GM19023 (cell line): ENCODE results near the gene ITGA3.

Experiments
- ATAC-seq: cut with Tn5 transposase; IDR thresholded peaks from one replicate; pipeline ENCODE4 v1.9.1; 2021; ENCODE audit warnings: mild to moderate bottlenecking, moderate library complexity; ENCODE audit not compliant: unreplicated experiment

Gene ITGA3

GRCh38 chr17:50055426-50056216 lies at the start of gene ITGA3:
ITGA3 (plus strand) TSS chr17:50056110; CDS start chr17:50056440, 330 bp downstream.
- peak; percentile 31 for ATAC-seq

GRCh38 chr17:50009282-50009681 lies 46.6 kb upstream of the ITGA3 start:
- ATAC-seq, result no peak

- ATAC-seq, result no peak
Observed at GRCh38 chr17:50013079-50013478, 42.8 kb upstream of the ITGA3 start.

GRCh38 chr17:50014471-50015088 lies 41.3 kb upstream of the ITGA3 start:
- no peak for ATAC-seq

- ATAC-seq, result no peak
Observed at GRCh38 chr17:50015146-50015545, 40.8 kb upstream of the ITGA3 start.

- no peak for ATAC-seq
Observed at GRCh38 chr17:50018909-50019308, 37.0 kb upstream of the ITGA3 start.

- ATAC-seq, result no peak
Observed at GRCh38 chr17:50020841-50021599, 34.9 kb upstream of the ITGA3 start.

- no peak for ATAC-seq
Observed at GRCh38 chr17:50021681-50022370, 34.1 kb upstream of the ITGA3 start.

- ATAC-seq, result no peak
Observed at GRCh38 chr17:50022463-50023130, 33.3 kb upstream of the ITGA3 start.

- ATAC-seq, result no peak
Observed at GRCh38 chr17:50023520-50023919, 32.4 kb upstream of the ITGA3 start.

GRCh38 chr17:50024808-50025207 lies 31.1 kb upstream of the ITGA3 start:
- no peak for ATAC-seq

GRCh38 chr17:50026046-50026675 lies 29.7 kb upstream of the ITGA3 start:
- no peak for ATAC-seq

GRCh38 chr17:50026837-50027171 lies 29.1 kb upstream of the ITGA3 start:
- ATAC-seq, result no peak

- ATAC-seq, result no peak
Observed at GRCh38 chr17:50027172-50027880, 28.6 kb upstream of the ITGA3 start.

GRCh38 chr17:50027881-50028735 lies 27.8 kb upstream of the ITGA3 start:
- ATAC-seq, result no peak

GRCh38 chr17:50028736-50029120 lies 27.2 kb upstream of the ITGA3 start:
- no peak for ATAC-seq

GRCh38 chr17:50029185-50029584 lies 26.7 kb upstream of the ITGA3 start:
- ATAC-seq, result no peak

- no peak for ATAC-seq
Observed at GRCh38 chr17:50033316-50033715, 22.6 kb upstream of the ITGA3 start.
